NCI-H2029 treated with DMSO at 0.1 percent for 48 hours (cell line): Measurements from ENCODE around the gene MED13.
"Not testable (repeated sequence)": the region's sequence is repeated elsewhere in the genome, so short reads cannot be mapped to it uniquely, and the experiment has no call there.

Source experiments
- DNase-seq: peaks from one replicate; lab custom pipeline; 2025; lab: John Stamatoyannopoulos, UW

MED13 gene

DNA sequence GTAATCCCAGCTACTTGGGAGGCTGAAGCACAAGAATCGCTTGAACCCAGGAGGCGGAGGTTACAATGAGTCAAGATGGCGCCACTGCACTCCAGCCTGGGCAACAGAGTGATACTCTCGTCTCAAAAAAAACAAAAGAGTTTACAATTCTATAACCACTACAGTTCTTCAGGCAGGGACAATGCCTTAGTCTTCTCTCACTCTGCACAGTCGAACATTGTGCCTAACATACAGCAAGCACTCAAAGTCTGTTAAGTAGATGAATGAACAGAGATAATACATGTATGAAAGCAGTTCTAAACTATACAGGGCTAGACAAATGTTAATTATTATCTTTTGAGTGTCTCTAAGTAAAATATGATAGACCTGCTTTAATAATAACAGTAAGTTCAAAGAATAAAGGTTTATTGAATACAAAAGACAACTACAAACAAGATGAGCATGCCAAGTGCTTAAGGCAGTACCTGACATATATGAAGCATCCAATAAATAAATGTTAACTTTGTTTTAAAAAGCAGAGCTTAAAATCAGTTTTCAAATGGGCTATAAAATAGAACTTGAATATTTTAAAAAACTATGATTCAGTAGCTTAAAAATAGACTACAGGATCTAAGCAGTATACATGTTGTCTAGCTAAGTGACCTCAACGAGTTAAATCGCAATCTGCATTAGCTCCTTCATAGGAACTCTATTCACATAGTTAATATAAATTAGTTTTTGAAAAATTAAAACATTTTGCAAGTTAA is 156.6 kb downstream of the MED13 start:
- no peak for DNase-seq

DNA sequence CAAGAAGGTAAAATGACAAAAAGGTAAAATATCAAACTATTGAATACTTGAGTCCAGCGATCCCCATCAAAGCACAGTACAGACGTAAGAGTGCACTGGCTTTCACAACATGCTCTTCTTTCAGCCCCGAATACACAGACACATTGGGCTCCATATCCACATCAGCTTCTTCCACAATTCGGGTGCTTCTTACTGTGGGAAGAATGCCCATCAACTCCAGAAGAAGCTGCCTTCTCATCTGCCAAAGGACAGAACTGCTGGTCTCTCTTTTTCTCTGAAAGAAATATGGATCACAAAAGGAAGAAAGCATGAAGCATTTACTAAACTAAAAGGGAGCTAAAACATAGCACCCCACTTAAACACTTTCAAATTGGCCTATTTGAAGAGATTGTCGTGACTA is 157.7 kb downstream of the MED13 start:
- no peak for DNase-seq

DNA sequence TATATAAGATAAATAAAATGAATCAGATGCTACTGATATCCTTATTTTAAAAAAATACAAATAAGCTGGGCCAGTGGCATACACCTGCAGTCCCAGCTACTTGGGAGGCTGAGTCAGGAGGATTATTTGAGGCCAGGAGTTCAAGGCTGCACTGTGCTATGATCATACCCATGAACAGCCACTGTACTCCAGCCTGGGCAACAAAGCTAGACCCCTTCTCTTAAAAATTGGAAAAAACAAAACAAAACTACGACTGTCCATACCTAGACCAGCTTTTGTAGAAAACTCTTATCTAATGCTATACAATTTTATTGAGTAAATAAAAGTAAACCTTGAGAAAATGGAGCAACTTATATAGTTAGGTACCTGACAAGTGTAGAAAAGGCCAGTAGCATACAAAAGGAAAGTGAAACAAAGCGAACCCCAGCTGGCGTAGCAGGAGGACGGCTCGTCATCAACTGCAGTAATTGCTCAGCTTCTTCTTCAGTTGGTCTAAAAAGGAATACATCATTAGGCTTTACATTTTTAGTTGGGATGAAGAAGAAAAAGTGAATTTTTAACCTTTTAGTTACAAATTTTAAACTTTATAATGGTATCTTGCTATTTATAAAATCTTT is 160.9 kb downstream of the MED13 start:
- DNase-seq = no peak

DNA sequence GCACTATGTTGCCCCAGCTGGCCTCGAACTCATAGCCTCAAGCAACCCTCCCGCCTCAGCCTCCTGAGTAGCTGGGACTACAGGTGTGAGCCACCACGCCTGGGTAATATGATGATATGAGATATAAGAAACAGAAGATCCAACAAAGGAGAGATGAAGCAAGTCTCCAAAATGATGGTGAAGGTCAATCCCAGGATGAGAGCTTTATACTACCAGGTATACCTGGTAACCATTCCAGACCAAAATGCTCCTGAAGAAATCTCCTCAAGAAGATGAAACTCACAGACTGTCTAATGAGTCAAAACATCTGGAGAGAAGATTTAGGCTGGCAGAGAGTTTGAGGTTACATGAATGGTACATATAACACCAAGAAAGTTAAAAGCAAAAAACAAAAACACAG is 161.8 kb downstream of the MED13 start:
- no peak for DNase-seq

DNA sequence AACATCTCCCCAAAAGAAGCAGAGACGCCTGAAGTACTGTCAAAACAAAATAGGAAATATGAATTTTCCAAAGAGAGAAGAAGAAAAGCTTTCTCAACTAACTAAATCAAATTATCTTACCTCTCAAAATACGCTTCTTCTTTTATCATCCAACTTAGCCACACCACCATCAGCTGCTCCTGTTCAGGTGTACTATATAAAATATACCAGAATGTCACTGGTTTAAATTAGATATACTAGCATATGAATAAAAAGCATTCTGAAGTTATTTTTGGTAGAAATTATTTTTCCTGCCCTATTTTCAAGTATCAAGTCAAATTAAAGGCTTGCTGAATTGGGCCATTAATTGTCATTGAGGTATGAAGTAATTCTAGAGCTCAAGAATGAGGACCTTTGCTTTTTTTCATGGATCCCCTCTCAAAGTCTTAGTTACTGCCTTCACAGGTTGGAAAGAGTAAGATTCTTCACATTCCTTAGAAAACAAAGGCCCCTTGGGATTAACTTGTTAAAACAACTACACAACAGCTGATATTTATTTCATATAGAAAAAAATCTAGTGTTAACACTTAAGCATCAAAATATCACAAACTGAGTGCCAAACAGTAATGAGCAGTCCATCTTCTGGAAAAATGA is 167.4 kb downstream of the MED13 start:
- DNase-seq = no peak

DNA sequence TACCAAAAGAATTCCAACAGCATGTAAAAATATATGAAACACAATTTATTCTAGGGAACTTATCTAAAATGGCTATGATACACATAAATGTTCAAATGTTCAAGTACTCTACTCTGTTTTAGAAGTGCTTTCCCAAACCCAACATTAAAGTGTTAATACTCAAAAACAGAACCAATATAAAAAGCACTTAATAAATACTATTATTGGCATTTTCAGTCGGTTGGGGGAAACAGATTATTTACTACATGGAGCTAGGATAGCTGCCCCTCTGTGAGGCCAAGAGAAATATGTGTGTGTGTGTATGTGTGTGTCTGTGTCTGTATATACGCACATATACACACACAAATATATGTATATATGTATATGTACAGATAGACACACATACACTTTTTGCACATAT is 169.7 kb downstream of the MED13 start:
- DNase-seq = no peak

DNA sequence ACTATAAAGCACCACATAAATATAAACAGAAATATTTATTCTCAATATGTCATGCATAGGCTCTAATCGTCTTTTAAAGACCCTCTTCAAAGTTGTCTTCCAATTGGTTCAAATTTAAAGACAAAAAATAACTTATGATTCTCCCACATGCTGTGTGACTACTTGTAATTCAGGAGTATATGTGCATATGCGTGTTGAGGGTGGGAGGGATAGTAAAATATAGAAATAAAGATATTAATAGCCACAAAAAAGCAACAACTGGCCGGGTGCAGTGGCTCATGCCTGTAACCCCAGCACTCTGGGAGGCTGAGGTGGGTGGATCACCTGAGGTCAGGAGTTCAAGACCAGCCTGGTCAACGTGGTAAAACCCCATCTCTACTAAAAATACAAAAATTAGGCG is 170.8 kb downstream of the MED13 start:
- DNase-seq = not testable (repeated sequence)
